HEK293 (cell line): ENCODE measurements around the gene FUBP3.

Source experiments
- CTCF ChIA-PET: fragments of 350-600 bp; formaldehyde crosslinking; extraction: SDS; loops from one replicate; lab custom pipeline; 2021; ENCODE audit warnings: antibody characterized with exemption; lab: Yijun Ruan, JAX
- POLR2A ChIA-PET: fragments of 300-600 bp; formaldehyde crosslinking; extraction: SDS; loops from one replicate; lab custom pipeline; 2020; ENCODE audit warnings: antibody characterized with exemption, inconsistent platforms; lab: Yijun Ruan, JAX
- H3K27ac ChIP-seq: fragments of 200-500 bp; sonication (Bioruptor generic); 2 replicates; pipeline ENCODE4 v1.5.1; 2014; ENCODE audit warnings: low read depth, low read length, control low read depth, inconsistent platforms; ENCODE audit errors: extremely low read depth
- H3K36me3 ChIP-seq, 2 experiments: fragments of 200-500 bp in 1 of 2; sonication (Bioruptor generic) in 1 of 2; 1 replicate in 1 of 2; 2 replicates in 1 of 2; pipeline ENCODE4 v1.5.1; 2014 to 2017; ENCODE audit warnings: inconsistent platforms in 2 of 2, low read length in 2 of 2; ENCODE audit not compliant: control insufficient read depth in 2 of 2, insufficient read depth in 1 of 2
- H3K4me1 ChIP-seq: fragments of 200-500 bp; sonication (Bioruptor generic); 2 replicates; pipeline ENCODE4 v1.5.1; 2014; ENCODE audit warnings: mild to moderate bottlenecking, low read length, inconsistent platforms; ENCODE audit not compliant: control insufficient read depth, insufficient read depth
- H3K4me3 ChIP-seq: 2 replicates; pipeline ENCODE4 v1.5.1; 2011; ENCODE audit warnings: low read depth, mild to moderate bottlenecking, control low read depth, low read length, moderate library complexity
- H3K9me3 ChIP-seq: fragments of 200-500 bp; sonication (Bioruptor generic); 2 replicates; pipeline ENCODE4 v1.5.1; 2014; ENCODE audit warnings: low read depth, low read length, inconsistent platforms; ENCODE audit not compliant: control insufficient read depth, insufficient read depth
- GFI1B ChIP-seq: fragments of 450-650 bp; formaldehyde crosslinking; IDR thresholded peaks from 2 replicates; pipeline ENCODE4 v1.5.1; 2016; ENCODE audit warnings: missing biosample characterization, missing genetic modification characterization
- INSM2 ChIP-seq: fragments of 450-650 bp; formaldehyde crosslinking; IDR thresholded peaks from 2 replicates; pipeline ENCODE4 v1.5.1; 2016; ENCODE audit warnings: missing biosample characterization, missing genetic modification characterization
- KLF10 ChIP-seq: fragments of 450-650 bp; IDR thresholded peaks from 2 replicates; pipeline ENCODE4 v1.5.1; 2018; ENCODE audit warnings: missing biosample characterization, mild to moderate bottlenecking, missing genetic modification characterization
- KLF8 ChIP-seq: fragments of 450-650 bp; formaldehyde crosslinking; IDR thresholded peaks from 2 replicates; pipeline ENCODE4 v1.5.1; 2016; ENCODE audit warnings: missing biosample characterization, missing genetic modification characterization
- OSR2 ChIP-seq: fragments of 450-650 bp; formaldehyde crosslinking; IDR thresholded peaks from 2 replicates; pipeline ENCODE4 v1.5.1; 2016; ENCODE audit warnings: missing biosample characterization, missing genetic modification characterization
- PBX3 ChIP-seq: sonication (generic); formaldehyde crosslinking; IDR thresholded peaks from 2 replicates; pipeline ENCODE4 v1.8.1; 2022; ENCODE audit warnings: mild to moderate bottlenecking, moderate library complexity, missing genetic modification reagents
- YY1 ChIP-seq: fragments of 450-650 bp; formaldehyde crosslinking; IDR thresholded peaks from 2 replicates; pipeline ENCODE4 v1.5.1; 2018; ENCODE audit warnings: missing biosample characterization, missing genetic modification characterization
- ZFHX2 ChIP-seq: fragments of 450-650 bp; formaldehyde crosslinking; conservative IDR thresholded peaks from 2 replicates; pipeline ENCODE4 v1.5.1; 2016; ENCODE audit warnings: missing biosample characterization, missing genetic modification characterization
- ZFP69B ChIP-seq: fragments of 450-650 bp; formaldehyde crosslinking; IDR thresholded peaks from 2 replicates; pipeline ENCODE4 v1.5.1; 2016; ENCODE audit warnings: missing biosample characterization, missing genetic modification characterization
- ZIC2 ChIP-seq: fragments of 450-650 bp; formaldehyde crosslinking; IDR thresholded peaks from 2 replicates; pipeline ENCODE4 v1.5.1; 2016; ENCODE audit warnings: missing biosample characterization, missing genetic modification characterization
- ZNF404 ChIP-seq: fragments of 450-650 bp; formaldehyde crosslinking; IDR thresholded peaks from 2 replicates; pipeline ENCODE4 v1.5.1; 2017; ENCODE audit warnings: missing biosample characterization, missing genetic modification characterization
- ZNF416 ChIP-seq: fragments of 450-650 bp; formaldehyde crosslinking; IDR thresholded peaks from 2 replicates; pipeline ENCODE4 v1.5.1; 2016; ENCODE audit warnings: missing biosample characterization, missing genetic modification characterization
- ZNF488 ChIP-seq: fragments of 450-650 bp; formaldehyde crosslinking; IDR thresholded peaks from 2 replicates; pipeline ENCODE4 v1.5.1; 2016; ENCODE audit warnings: missing biosample characterization, missing genetic modification characterization
- ZNF549 ChIP-seq: fragments of 450-650 bp; IDR thresholded peaks from 2 replicates; pipeline ENCODE4 v1.5.1; 2018; ENCODE audit warnings: missing biosample characterization, missing genetic modification characterization, mild to moderate bottlenecking, inconsistent platforms, moderate library complexity
- ZNF555 ChIP-seq: fragments of 450-650 bp; formaldehyde crosslinking; conservative IDR thresholded peaks from 2 replicates; pipeline ENCODE4 v1.5.1; 2017; ENCODE audit warnings: missing biosample characterization, mild to moderate bottlenecking, missing genetic modification characterization, inconsistent platforms
- ZNF621 ChIP-seq: fragments of 450-650 bp; formaldehyde crosslinking; IDR thresholded peaks from 2 replicates; pipeline ENCODE4 v1.5.1; 2017; ENCODE audit warnings: missing biosample characterization, missing genetic modification characterization
- ZNF626 ChIP-seq: fragments of 450-650 bp; sonication (Bioruptor Pico); formaldehyde crosslinking; IDR thresholded peaks from 2 replicates; pipeline ENCODE4 v1.5.1; 2018; ENCODE audit warnings: missing biosample characterization, missing genetic modification characterization, inconsistent platforms
- ZNF704 ChIP-seq: fragments of 450-650 bp; formaldehyde crosslinking; IDR thresholded peaks from 2 replicates; pipeline ENCODE4 v1.5.1; 2016; ENCODE audit warnings: missing biosample characterization, missing genetic modification characterization
- ZNF791 ChIP-seq: fragments of 450-650 bp; formaldehyde crosslinking; IDR thresholded peaks from 2 replicates; pipeline ENCODE4 v1.5.1; 2016; ENCODE audit warnings: missing biosample characterization, missing genetic modification characterization

Gene FUBP3

GRCh38 chr9:130665431-130666392 lies 86.3 kb downstream of the FUBP3 start (continued):
- TF ChIP-seq PBX3 (CRISPR knock-in tag) = no peak

- no peaks in the 10 kb centered on the region for H3K9me3 ChIP-seq
- H3K36me3 ChIP-seq = no peaks in the 10 kb centered on the region
- H3K4me1 ChIP-seq = no peaks in the 10 kb centered on the region
- POLR2A ChIA-PET = no interaction called here
- no peak overlapping the region for H3K4me3 ChIP-seq
- TF ChIP-seq ZNF626 (tag by site-specific recombination) (no peak), ZFHX2 (tag by site-specific recombination) (no peak), ZNF404 (tag by site-specific recombination) (no peak), YY1 (tag by site-specific recombination) (no peak), KLF8 (tag by site-specific recombination) (no peak), KLF10 (no peak), ZNF791 (tag by site-specific recombination) (no peak), ZFP69B (tag by site-specific recombination) (no peak), INSM2 (tag by site-specific recombination) (no peak), ZNF488 (tag by site-specific recombination) (no peak), ZNF621 (tag by site-specific recombination) (no peak), OSR2 (tag by site-specific recombination) (no peak), ZNF549 (tag by site-specific recombination) (no peak), ZNF704 (tag by site-specific recombination) (no peak), ZNF555 (tag by site-specific recombination) (no peak), ZIC2 (tag by site-specific recombination) (no peak), GFI1B (tag by site-specific recombination) (no peak), ZNF416 (no peak)
- TF ChIP-seq, all 188 proteins: peak for 0
- H3K27ac ChIP-seq = no peak overlapping the region
- CTCF ChIA-PET = no interaction called here
Observed at GRCh38 chr9:130666393-130667119, 87.2 kb downstream of the FUBP3 start.
